Central memory CD8-positive, alpha-beta T cell (primary cell): ENCODE results near the gene SAT2.

Source experiments
- ATAC-seq: fragments of 150-1000 bp; cut with Tn5 transposase; replicated peaks from 2 replicates; pipeline ENCODE4 v1.10.0; 2022; ENCODE audit warnings: mild to moderate bottlenecking, moderate FRiP score, moderate number of reproducible peaks; ENCODE audit not compliant: poor library complexity, severe bottlenecking; ENCODE audit errors: extremely low read depth
- DNase-seq, 2 donors: peaks; one replicate each; pipeline ENCODE4 v3.0.0; 2021; ENCODE audit warnings: low spot score in 2 of 2
- H3K27ac Mint-ChIP-seq: one replicate; pipeline ENCODE4 v1.8.0; 2022; ENCODE audit warnings: low read depth, mild to moderate bottlenecking, moderate library complexity, mixed read lengths
- H3K27me3 Mint-ChIP-seq: one replicate; pipeline ENCODE4 v1.8.0; 2022; ENCODE audit warnings: mixed read lengths
- H3K36me3 Mint-ChIP-seq: one replicate; pipeline ENCODE4 v1.8.0; 2022; ENCODE audit warnings: mild to moderate bottlenecking, moderate library complexity, mixed read lengths; ENCODE audit not compliant: insufficient read depth
- H3K4me1 Mint-ChIP-seq: one replicate; pipeline ENCODE4 v1.8.0; 2022; ENCODE audit warnings: mixed read lengths
- H3K4me3 Mint-ChIP-seq: one replicate; pipeline ENCODE4 v1.8.0; 2022; ENCODE audit warnings: mild to moderate bottlenecking, moderate library complexity, mixed read lengths
- H3K9me3 Mint-ChIP-seq: one replicate; pipeline ENCODE4 v1.8.0; 2022; ENCODE audit warnings: mixed read lengths

Gene SAT2

GRCh38 chr17:7586673-7587419 is 40.8 kb downstream of the SAT2 start:
- Mint-ChIP-seq H3K27ac (peak overlapping the region; percentile 74), H3K36me3 (peaks cover 21% of the 10 kb centered on the region), H3K4me1 (peaks cover 32% of the 10 kb centered on the region), H3K9me3 (no peaks in the 10 kb centered on the region), H3K27me3 (no peaks in the 10 kb centered on the region), H3K4me3 (no peak overlapping the region)
- no peak for DNase-seq
- no peak for ATAC-seq

- Mint-ChIP-seq H3K9me3 (no peaks in the 10 kb centered on the region), H3K4me1 (peaks cover 57% of the 10 kb centered on the region), H3K27ac (peak within 1 kb of the TSS; percentile 91), H3K36me3 (peaks cover 38% of the 10 kb centered on the region), H3K27me3 (no peaks in the 10 kb centered on the region), H3K4me3 (peak within 1 kb of the TSS; percentile 89)
- peak; percentile 90 to 95 for DNase-seq
- peak; percentile 91 for ATAC-seq
Measured at GRCh38 chr17:7583253-7584109, 44.1 kb downstream of the SAT2 start, which contains the start of gene MPDU1. MPDU1 (plus strand) TSS chr17:7583852; CDS start chr17:7583863, 11 bp downstream.

DNA sequence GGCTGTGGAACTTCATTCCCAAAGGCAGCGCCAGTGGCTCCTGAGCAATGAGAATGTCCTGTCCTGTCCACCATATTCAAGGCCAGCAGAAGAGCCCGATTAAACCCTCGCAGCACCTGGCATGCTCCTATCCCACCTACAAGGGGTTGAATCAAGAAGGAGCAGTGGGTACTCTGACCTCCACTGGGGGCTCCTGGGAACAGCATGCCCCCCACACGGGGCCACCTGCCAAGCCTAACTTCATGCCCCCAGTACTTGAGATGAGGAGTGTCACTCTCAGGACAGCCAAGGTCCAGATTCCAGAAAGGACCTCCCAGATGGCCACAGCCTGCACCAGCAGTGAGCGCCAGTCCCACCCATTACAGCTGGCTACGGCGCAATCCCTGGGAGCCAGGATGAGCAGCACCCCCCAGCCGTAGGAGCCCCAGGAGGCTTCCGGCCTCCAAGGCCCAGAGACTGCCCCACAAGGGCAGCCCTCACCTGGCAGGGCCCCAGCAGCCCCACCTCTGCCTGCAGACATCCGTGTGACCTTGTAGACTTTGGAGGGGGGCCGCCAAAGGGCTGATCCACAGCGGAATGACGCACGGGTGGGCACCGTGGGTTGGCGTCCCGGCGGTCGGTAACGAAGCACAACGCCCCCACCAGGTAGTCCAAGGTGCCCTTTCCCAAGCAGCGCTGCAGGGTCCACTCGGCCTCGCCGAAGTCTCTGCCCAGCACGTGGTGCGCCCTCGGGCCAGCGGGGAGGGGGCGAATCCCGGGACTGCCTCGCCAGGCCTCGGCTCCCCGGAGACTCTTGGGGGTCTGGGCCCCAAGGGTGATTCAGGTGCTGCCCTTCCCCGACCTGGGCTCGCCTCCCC is 45.0 kb downstream of the SAT2 start:
- peaks cover 46% of the 10 kb centered on the region for H3K36me3 Mint-ChIP-seq
- H3K27ac Mint-ChIP-seq, result peak overlapping the region; percentile 91
- H3K4me3 Mint-ChIP-seq, result peak overlapping the region; percentile 89
- DNase-seq (no peak), ATAC-seq (no peak)
- H3K9me3 Mint-ChIP-seq, result no peaks in the 10 kb centered on the region
- H3K27me3 Mint-ChIP-seq, result no peaks in the 10 kb centered on the region
- H3K4me1 Mint-ChIP-seq, result peaks cover 57% of the 10 kb centered on the region

- ATAC-seq, result no peak
- DNase-seq, result no peak
- Mint-ChIP-seq H3K9me3 (no peaks in the 10 kb centered on the region), H3K27me3 (no peaks in the 10 kb centered on the region), H3K36me3 (peaks cover 59% of the 10 kb centered on the region), H3K27ac (peak overlapping the region; percentile 77), H3K4me3 (no peak overlapping the region), H3K4me1 (peaks cover 60% of the 10 kb centered on the region)
Measured at GRCh38 chr17:7580604-7581575, 46.7 kb downstream of the SAT2 start.

DNA sequence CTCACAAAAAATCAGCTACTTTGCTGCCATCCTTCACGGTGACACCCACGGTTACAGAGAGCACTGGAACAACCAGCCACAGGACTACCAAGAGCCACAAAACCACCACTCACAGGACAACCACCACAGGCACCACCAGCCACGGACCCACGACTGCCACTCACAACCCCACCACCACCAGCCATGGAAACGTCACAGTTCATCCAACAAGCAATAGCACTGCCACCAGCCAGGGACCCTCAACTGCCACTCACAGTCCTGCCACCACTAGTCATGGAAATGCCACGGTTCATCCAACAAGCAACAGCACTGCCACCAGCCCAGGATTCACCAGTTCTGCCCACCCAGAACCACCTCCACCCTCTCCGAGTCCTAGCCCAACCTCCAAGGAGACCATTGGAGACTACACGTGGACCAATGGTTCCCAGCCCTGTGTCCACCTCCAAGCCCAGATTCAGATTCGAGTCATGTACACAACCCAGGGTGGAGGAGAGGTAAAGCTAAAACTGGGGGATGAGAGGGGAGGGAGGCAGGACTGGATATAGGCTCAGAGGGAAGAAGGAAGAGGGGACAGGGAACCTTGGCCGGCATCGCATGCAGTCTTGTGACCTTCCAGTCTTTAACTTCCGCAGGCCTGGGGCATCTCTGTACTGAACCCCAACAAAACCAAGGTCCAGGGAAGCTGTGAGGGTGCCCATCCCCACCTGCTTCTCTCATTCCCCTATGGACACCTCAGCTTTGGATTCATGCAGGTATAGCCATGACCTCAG is 47.6 kb downstream of the SAT2 start:
- Mint-ChIP-seq H3K27ac (peak overlapping the region; percentile 77), H3K4me1 (peaks cover 59% of the 10 kb centered on the region), H3K27me3 (no peaks in the 10 kb centered on the region), H3K36me3 (peaks cover 66% of the 10 kb centered on the region), H3K9me3 (no peaks in the 10 kb centered on the region), H3K4me3 (no peak overlapping the region)
- no peak for ATAC-seq
- no peak for DNase-seq

- peak within 1 kb of the TSS; percentile 77 for H3K27ac Mint-ChIP-seq
- peaks cover 54% of the 10 kb centered on the region for H3K4me1 Mint-ChIP-seq
- DNase-seq (no peak), ATAC-seq (peak; percentile 10)
- H3K27me3 Mint-ChIP-seq, result no peaks in the 10 kb centered on the region
- H3K4me3 Mint-ChIP-seq, result peak within 1 kb of the TSS; percentile 58
- H3K36me3 Mint-ChIP-seq, result peaks cover 72% of the 10 kb centered on the region
- no peaks in the 10 kb centered on the region for H3K9me3 Mint-ChIP-seq
Measured at GRCh38 chr17:7579001-7579833, 48.4 kb downstream of the SAT2 start, which contains the start of gene CD68. CD68 (plus strand) TSS chr17:7579638; CDS start chr17:7579678, 40 bp downstream.

GRCh38 chr17:7577327-7578199 is 50.1 kb downstream of the SAT2 start:
- ATAC-seq (no peak), DNase-seq (no peak)
- peaks cover 82% of the 10 kb centered on the region for H3K36me3 Mint-ChIP-seq
- peak overlapping the region; percentile 29 for H3K4me3 Mint-ChIP-seq
- H3K27me3 Mint-ChIP-seq, result no peaks in the 10 kb centered on the region
- H3K9me3 Mint-ChIP-seq, result no peaks in the 10 kb centered on the region
- peaks cover 58% of the 10 kb centered on the region for H3K4me1 Mint-ChIP-seq
- no peak overlapping the region for H3K27ac Mint-ChIP-seq

DNA sequence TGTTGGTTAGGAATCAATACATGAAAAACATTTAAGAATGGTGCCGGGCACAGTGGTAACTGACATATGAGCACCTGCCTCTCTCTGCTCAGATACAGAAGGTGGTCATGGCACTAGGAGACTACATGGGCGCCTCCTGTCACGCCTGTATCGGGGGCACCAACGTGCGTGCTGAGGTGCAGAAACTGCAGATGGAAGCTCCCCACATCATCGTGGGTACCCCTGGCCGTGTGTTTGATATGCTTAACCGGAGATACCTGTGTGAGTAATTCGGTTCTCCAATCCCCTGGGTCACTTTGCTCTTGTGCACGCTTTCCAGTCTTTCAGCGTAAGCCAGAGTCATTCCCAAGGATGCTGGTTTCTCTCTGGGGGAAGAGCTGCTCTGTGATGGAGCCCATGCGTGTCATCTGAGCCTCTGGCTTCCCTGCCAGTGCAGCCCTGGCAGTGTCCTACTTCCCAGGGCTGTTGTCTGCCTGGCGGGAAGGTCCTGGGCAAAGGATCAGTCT is 51.1 kb downstream of the SAT2 start:
- ATAC-seq (no peak), DNase-seq (no peak)
- peaks cover 62% of the 10 kb centered on the region for H3K4me1 Mint-ChIP-seq
- peaks cover 83% of the 10 kb centered on the region for H3K36me3 Mint-ChIP-seq
- no peaks in the 10 kb centered on the region for H3K9me3 Mint-ChIP-seq
- H3K4me3 Mint-ChIP-seq, result peak overlapping the region; percentile 100
- H3K27ac Mint-ChIP-seq, result no peak overlapping the region
- H3K27me3 Mint-ChIP-seq, result no peaks in the 10 kb centered on the region
